ENCODE data around the gene NUDCD2. TPM values are rescaled to one million over a fixed set of nuclear protein-coding genes. Genes with fewer than 3 reads are reported as not detected.
"Not testable (repeated sequence)": the region's sequence is repeated elsewhere in the genome, so short reads cannot be mapped to it uniquely, and the experiment has no call there.

NUDCD2 gene
- total and polyA plus RNA-seq, 11 donors, result 1.6 to 17.1 (median 12.8) TPM

DNA sequence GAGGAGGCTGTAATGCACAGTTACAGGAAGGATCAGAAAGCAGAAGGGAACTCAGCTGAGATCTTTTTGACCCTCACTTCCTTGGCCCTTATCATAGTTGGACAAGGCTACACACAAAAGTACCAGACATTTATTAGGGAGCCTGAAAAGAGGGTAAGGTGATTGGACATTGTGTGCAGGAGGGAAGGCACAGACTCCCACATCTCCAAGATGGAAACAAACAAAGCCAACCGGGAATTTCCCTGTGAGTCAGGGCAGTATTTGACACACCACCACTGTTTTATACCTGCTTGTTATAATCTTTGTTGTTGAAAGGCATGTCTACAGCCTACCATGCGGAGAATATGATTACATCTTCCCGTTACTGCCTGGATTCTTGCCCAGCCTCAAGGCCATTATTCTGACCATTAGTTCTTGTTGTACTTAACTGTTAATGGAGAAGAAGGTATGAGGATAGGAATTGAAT is 25.5 kb downstream of the NUDCD2 start:
- Histone ChIP-seq H3K27ac (peak overlapping the region in 2 of 12 donors; percentile 29 to 34), H3K36me3 (no peaks in the 10 kb centered on the region), H3K4me3 (no peak overlapping the region), H3K27me3 (no peaks in the 10 kb centered on the region), H3K4me1 (peaks cover 0 to 31% (median 15%) of the 10 kb centered on the region in 12 donors), H3K9me3 (no peaks in the 10 kb centered on the region)
- TF ChIP-seq POLR2A (IDR thresholded peaks at IDR 0.05), result no peak
- TF ChIP-seq, protein P1, sequence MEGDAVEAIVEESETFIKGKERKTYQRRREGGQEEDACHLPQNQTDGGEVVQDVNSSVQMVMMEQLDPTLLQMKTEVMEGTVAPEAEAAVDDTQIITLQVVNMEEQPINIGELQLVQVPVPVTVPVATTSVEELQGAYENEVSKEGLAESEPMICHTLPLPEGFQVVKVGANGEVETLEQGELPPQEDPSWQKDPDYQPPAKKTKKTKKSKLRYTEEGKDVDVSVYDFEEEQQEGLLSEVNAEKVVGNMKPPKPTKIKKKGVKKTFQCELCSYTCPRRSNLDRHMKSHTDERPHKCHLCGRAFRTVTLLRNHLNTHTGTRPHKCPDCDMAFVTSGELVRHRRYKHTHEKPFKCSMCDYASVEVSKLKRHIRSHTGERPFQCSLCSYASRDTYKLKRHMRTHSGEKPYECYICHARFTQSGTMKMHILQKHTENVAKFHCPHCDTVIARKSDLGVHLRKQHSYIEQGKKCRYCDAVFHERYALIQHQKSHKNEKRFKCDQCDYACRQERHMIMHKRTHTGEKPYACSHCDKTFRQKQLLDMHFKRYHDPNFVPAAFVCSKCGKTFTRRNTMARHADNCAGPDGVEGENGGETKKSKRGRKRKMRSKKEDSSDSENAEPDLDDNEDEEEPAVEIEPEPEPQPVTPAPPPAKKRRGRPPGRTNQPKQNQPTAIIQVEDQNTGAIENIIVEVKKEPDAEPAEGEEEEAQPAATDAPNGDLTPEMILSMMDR (IDR thresholded peaks at IDR 0.05), result no peak
- intact Hi-C loops (cut with DNase I), result no loop called here
- ATAC-seq, result peak in 1 of 4 donors; percentile 4
- 9 to 28% (median 12%) methylated on average over 3 of the region's 3 CpGs for WGBS, 4 donors
- peak in 1 of 5 donors; percentile 38 for DNase-seq

DNA sequence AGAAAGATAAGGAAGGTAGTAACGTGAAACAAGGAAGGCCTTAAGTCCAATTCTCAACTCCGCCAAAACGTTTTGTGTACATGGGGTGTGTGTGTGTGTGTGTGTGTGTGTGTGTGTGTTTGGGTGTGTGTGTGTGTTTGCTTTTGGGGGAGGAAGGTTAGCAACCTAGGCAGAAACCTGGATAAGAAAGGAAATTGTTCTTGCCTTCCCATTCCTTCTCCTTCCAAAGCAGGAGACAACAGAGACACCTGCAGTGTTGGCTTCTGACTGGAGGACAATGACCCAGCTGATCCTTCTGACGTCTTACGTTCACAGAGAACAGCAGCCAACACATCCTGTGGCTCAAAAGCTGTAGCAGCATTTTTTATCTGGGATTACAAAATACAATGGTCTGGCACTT is 26.6 kb downstream of the NUDCD2 start:
- no peak overlapping the region for H3K27ac ChIP-seq
- H3K36me3 ChIP-seq, result no peaks in the 10 kb centered on the region
- H3K9me3 ChIP-seq, result no peaks in the 10 kb centered on the region
- ATAC-seq (no peak), DNase-seq (no peak)
- no peak overlapping the region for H3K4me3 ChIP-seq
- intact Hi-C loops (cut with DNase I), result no loop called here
- TF ChIP-seq, protein P1 (IDR thresholded peaks at IDR 0.05), result no peak
- TF ChIP-seq POLR2A (IDR thresholded peaks at IDR 0.05), result no peak
- WGBS, 4 donors, result 36 to 48% (median 40%) methylated on average over 5 of the region's 5 CpGs
- H3K27me3 ChIP-seq, result no peaks in the 10 kb centered on the region
- peaks cover 0 to 20% (median 4%) of the 10 kb centered on the region in 12 donors for H3K4me1 ChIP-seq

DNA sequence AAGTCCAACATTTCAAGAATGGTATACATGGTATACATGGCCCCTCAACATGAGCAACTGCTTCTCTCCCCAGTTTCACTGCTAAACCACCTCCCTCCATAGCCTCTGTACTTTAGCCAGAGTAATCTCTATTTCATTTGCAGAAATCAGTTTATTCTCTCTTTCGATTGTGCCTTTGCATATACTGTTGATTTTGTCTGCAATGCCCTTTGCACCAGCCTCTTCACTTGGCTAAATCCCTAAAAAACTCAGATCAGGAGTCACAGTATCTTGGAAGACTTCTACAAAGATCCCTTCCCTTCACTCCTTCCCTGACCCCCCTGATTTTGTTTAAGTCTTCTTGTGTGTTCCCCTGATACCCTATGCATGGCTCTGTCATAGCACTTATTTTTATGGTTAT is 27.4 kb downstream of the NUDCD2 start:
- Histone ChIP-seq H3K9me3 (no peaks in the 10 kb centered on the region), H3K36me3 (no peaks in the 10 kb centered on the region), H3K4me1 (peaks cover 0 to 18% (median under 1%) of the 10 kb centered on the region in 12 donors), H3K27me3 (no peaks in the 10 kb centered on the region), H3K27ac (no peak overlapping the region), H3K4me3 (no peak overlapping the region)
- no peak for DNase-seq
- TF ChIP-seq, protein P1 (IDR thresholded peaks at IDR 0.05), result no peak
- no peak for TF ChIP-seq POLR2A (IDR thresholded peaks at IDR 0.05)
- intact Hi-C loops (cut with DNase I), result no loop called here
- WGBS, 4 donors, result 85 to 88% (median 87%) methylated on average over 1 of the region's 1 CpG
- no peak for ATAC-seq

DNA sequence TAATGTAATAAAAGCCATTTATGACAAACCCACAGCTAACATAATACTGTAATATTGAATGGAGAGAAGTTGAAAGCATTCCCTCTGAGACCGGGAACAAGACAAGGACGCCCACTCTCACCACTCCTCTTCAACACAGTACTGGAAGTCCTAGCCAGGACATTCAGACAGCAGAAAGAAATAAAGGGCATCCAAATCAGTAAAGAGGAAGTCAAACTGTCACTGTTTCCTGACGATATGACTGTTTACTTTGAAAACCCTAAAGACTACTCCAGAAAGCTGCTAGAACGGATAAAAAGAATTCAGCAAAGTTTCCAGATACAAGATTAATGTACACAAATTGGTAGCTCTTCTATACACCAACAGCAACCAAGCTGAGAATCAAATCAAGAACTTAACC is 33.8 kb downstream of the NUDCD2 start:
- H3K27ac ChIP-seq; intact Hi-C loops (cut with DNase I); H3K27me3 ChIP-seq; H3K36me3 ChIP-seq; DNase-seq; H3K9me3 ChIP-seq; H3K4me1 ChIP-seq; ATAC-seq; H3K4me3 ChIP-seq: not testable (repeated sequence)
- WGBS, 4 donors, result 32 to 47% (median 39%) methylated on average over 4 of the region's 4 CpGs

DNA sequence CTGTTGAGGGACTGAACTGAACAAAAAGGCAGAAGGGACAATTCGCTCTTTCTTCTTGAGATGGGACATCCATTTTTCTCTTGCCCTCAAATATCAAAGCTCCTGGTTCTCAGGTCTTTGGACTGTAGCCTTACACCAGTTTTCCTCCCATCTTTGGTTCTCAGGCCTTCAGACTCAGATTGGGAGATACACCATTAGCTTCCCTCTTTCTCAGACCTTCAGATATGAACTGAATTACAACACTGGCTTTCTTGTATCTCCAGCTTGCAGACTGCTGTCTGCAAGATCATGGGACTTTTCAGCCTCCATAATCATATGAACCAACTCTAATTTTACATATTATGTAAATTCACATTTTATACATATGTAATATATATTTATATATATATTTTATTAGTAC is 35.1 kb downstream of the NUDCD2 start:
- Histone ChIP-seq H3K27ac (no peak overlapping the region), H3K9me3 (no peaks in the 10 kb centered on the region), H3K36me3 (no peaks in the 10 kb centered on the region), H3K4me3 (no peak overlapping the region), H3K4me1 (peaks cover 0 to 6% (median 0%) of the 10 kb centered on the region in 12 donors), H3K27me3 (no peaks in the 10 kb centered on the region)
- WGBS, 4 donors, result 92 to 100% (median 95%) methylated on average over 1 of the region's 1 CpG
- DNase-seq (no peak), ATAC-seq (no peak)
- TF ChIP-seq, protein P1 (IDR thresholded peaks at IDR 0.05), result no peak
- no peak for TF ChIP-seq POLR2A (IDR thresholded peaks at IDR 0.05)
- intact Hi-C loops (cut with DNase I), result no loop called here

DNA sequence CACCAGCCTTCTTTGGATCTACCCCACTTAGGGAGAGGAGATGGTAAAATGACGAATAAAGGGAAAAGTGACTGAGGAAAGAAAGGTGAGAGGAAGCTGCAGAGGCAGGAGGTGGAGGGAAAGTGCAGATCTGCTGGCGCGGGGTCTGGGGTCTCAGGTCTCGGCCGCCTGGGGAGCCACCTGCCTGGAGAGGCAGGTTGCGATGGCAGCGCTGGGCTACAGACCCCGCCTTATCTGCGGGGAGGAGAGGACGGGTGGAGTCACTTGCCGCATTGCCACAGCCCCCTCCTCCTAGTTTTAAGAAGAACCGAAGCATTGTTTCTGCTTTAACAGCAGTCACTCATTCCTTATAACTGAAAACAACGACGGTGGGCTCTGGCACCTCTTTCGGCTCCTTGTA is 44.2 kb downstream of the NUDCD2 start:
- ATAC-seq, H3K4me3 ChIP-seq: not testable (repeated sequence)
- WGBS, 4 donors, result 28 to 34% (median 33%) methylated on average over 15 of the region's 15 CpGs

More for the DNA sequence above, 44.2 kb downstream of the NUDCD2 start:
- DNase-seq; H3K9me3 ChIP-seq; intact Hi-C loops (cut with DNase I); H3K4me1 ChIP-seq; H3K27ac ChIP-seq; H3K36me3 ChIP-seq: not testable (repeated sequence)
- peaks cover 0 to 23% (median 3%) of the 10 kb centered on the region in 9 donors for H3K27me3 ChIP-seq
